ENCODE measurements around the gene SLC36A3.

The SLC36A3 gene

DNA sequence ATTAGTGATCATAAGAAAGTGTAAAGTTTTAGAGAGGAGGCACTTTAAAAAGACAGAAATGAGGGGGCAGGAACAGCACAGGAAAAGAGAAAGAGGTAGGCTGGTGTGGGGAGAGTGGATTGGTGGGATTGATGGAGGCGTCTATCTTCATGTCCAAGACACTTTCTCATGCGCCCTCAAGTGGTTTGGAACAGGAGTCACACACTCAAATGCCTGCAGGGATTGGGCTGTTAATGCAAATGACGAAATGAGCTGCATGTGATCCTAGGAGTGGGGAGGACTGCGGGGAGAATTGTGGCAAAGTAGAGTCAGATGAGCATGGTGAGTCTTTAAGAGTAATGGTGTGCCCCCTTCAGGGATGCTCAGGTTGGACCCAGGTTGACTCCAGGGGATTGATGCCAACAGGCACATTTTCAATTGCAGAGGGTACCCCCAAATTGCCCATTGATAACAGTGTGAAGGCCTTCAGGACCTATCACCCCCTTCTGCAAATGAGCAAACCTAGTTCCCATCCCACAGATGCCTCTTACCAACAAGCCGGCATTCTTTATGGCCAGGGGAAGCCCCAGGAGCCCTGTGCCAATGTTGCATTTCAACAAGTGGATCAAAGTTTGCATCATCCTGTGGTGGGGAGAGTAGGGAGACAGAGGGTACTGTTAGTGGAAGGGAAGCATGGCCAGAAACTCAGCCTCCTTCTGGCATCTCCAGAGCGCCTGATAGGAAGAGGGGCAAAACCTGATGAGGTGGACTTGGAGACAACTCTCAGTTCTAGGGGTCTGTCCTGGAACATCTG is 5.3 kb downstream of the SLC36A3 start:
- DNase-seq (ENCODE audit: low read depth), result no peak

DNA sequence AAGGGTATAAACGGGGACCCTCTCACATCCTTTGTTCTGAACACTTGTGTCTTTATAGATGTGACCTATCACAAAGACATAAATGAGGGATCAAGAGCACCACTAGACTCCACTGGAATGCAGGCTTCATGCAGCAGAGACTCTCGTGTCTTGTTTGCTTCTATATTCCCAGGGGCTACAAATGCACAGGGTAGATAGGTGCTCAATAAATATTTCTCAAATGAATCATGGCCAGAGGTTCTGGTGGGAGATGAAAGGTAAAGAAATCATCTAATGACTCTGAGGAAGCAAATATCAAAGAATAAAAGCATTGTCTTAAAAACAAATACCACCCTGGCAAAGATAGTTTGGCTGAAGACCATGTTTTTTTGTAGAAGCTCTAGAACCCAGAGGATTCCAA is 6.6 kb downstream of the SLC36A3 start:
- no peak for DNase-seq (ENCODE audit: low read depth)

DNA sequence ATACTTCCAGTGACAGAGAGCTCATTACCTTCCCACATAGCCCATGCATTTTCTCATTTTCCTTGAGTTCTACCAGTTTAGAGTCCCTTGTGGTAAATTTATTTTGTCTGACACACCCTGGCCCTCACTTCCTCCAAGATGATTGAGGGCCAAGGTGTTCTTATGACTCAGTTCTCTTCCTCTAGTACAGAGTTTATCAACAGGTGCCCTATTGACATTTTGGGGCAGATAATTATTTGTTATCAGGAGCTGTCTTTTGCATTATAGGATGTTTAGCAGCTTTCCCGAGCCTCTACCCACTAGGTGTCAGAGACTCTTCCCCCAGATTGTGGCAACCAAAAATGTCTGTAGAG is 7.1 kb downstream of the SLC36A3 start:
- no peak for DNase-seq (ENCODE audit: low read depth)

DNA sequence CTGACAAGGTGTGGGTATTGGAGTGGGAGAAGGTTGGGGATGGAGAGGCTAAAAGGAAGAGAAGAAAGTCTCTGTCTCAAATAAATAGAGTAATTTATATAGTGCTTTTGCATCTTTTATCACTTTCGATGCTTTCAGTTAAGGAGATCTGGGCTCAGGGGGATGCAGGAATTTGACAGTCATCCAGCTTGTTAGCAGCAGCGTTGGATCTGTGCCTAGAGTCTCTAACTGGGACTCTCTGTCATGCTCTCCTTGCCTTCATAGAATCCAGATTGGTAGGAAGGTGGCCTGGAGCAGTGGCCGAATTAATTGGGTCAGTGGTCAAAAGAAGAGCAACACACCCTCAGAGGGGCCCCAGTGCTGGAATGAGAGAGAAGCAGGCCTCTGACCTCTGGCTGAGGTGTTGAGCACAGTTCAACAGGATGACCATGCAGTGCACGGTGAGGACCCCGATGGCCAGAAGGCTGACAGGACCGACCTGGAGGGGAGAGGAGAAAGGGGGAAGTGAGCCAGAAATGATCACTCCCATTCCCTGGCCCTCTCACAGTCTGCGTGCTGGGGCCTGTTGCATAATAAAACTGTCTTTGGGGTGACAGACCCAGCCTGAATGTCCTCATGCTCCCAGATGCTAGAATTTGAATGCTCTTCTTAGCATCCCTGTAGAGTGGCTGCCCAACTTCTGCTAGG is 7.6 kb downstream of the SLC36A3 start:
- DNase-seq (ENCODE audit: low read depth), result no peak

DNA sequence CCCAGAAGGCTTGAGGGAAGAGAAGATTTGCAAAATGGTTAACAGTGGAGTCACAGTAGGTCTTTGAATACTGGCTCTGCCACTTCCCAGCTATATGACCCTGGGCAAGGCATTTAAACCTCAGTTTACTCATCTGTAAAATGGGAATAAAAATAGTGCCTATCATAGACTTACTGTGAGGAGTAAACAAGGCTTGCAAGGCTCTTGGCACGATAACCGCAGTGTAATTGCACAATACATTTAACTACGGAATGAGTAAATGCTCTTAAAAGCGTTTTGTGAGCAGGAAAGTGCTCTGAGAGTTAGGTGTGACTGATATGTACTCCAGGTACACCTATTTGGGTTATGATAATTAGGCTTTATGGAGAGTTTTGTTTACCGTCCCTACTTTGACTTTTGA is 8.4 kb downstream of the SLC36A3 start:
- DNase-seq (ENCODE audit: low read depth), result no peak

DNA sequence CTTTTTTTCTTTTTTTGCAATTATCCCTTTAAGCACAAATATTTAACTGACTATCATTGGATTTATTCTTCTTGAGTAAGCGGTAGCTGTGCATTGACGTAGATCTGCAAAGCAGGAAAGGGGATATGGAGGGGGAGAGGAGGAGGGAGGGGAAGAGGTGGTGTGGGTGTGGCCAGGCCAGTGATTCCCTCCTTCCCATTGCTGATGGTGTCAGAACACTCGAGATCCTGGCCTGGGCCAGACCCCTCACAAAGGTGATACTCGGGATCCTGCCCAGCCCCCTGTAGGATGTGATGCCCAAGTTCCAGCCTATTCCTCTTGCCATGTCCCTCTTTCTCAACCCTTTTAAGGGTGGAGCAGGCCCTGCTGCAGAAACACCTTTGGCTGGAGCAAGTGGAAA is 9.9 kb downstream of the SLC36A3 start:
- DNase-seq (ENCODE audit: low read depth), result no peak

DNA sequence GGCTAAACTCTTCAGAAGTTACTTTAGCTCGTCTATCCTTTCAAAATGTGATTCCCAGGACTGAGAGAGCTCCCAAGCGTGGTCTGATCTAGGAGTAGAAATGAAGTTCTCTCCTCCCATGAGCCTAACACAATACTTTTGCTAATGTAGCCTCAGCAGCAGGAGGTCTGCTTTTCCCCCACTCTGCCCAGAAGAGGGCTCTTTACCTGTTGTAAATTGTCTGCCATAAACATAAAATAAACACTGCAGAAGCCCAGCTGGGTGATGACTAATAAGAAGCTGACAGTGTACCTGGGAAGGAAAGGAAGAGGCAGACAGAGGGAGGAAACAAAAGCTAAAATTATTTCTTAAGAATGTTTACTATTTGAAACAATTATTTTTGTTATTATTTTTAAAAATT is 15.4 kb downstream of the SLC36A3 start:
- no peak for DNase-seq (ENCODE audit: low read depth)

DNA sequence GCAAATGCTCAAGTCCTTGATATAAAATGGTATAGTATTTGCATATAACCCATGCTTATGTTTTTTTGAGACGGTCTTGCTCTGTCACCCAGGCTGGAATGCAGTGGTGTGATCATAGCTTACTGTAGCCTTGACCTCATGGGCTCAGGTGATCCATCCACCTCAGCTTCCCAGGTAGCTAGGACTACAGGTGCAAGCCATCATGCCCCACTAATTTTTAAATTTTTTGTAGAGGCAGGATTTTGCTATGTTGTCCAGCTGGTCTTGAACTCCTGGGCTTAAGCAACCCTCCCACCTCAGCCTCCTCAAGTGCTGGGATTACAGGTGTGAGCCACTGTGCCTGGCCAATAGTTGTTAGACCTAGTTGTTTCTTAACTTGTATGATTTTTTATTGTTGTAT is 17.3 kb downstream of the SLC36A3 start:
- DNase-seq (ENCODE audit: low read depth), result no peak

DNA sequence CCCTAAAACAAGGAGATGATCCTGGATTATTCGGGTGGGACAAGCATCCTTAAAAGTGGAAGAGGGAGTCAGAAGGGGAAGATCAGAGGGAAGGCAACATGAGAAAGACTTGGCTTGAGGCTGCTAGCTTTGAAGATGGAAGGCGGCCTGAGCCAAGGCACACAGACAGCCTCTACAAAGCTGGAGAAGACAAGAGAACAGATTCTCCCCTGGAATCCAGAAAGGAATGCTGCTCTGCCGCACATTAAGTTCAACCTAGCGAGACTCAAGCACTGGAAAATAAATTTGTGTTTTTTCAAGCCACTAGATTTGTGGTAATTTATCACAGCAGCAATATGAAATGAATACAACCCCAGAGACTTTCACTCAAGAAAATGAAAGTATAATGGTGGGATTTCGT is 17.9 kb downstream of the SLC36A3 start:
- DNase-seq (ENCODE audit: low read depth), result no peak

DNA sequence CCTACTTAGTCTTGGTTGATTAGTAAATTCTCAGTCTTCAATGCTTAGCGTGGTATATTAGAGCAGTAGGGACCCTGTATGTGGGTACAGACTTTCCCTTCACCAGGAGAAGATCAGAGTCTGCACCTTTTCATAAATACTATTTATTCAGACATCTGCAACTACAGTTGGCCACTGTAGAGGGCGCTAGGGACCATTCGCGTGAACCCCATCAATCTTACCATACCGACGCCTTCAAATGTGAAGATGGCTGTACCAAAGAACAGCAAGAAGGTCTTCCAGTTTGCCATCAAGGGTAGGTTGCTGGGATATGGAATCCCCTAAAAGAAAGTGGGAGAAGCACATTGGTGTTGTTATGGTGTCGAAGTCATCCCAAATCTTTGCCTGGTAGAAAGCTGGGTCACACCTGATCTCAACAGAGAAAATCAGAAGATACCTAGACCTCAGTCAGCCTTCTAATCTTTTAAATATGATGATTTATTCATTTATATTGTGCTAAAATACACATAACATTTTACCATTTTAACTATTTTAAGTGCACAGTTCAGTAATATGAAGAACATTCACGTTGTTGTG is 19.1 kb downstream of the SLC36A3 start:
- DNase-seq (ENCODE audit: low read depth), result no peak

DNA sequence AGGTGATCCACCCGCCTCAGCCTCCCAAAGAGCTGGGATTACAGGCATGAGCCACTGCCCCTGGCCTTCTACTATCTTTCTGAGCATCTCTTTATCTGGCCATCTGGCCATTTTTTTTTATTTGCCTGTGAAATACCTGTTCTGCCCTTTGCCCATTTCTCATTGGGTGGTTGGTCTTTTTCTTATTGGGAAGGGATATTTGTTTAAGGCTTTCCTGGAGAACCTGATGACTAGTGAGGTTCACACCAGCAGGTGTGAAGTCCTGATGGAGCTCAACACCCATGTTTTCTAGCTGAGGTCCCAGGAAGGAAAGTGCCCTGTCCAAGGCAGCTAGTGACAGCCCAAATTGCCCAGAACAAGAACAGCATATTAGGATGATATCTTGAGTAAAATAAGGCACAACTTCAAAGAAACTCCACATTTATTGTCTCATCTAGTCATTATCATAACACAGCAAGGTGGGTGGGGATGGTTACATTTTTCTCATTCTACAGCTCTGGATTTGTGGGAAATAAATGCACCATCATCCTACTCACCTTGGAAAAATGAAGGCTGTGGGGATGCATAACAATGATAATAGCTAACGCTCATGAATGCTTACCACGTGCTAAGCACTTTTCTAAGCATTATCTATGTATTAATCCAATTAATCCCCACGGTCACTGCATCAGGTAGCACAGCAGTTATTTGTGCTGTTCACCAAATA is 20.3 kb downstream of the SLC36A3 start:
- DNase-seq (ENCODE audit: low read depth), result no peak

DNA sequence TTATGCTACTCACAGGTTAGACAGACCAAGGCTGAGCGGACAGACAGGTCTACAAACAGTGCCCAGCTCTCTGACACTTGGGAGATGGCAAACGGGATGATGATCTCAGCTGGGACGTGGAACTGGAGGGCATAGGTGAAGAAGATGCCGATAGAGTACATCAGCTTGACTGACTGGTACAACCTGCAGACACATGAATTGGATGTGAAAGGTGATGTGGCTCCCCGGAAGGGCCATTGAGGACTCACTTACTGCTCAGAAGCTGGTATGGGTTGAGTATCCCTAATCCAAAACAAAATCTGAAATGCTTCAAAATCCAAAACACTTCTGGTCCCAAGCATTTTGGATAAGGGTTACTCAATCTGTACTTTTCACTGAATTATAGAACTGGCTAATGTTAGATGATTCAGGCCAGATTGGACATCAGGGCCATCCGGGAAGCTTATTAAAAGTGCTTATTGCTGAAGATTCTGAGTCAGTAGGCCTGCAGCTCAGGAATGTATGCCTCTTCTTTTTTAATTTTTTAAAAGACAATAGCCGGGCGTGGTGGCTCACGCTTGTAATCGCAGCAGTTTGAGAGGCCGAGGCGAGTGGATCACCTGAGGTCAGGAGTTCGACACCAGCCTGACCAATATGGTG is 22.4 kb downstream of the SLC36A3 start:
- no peak for DNase-seq (ENCODE audit: low read depth)

DNA sequence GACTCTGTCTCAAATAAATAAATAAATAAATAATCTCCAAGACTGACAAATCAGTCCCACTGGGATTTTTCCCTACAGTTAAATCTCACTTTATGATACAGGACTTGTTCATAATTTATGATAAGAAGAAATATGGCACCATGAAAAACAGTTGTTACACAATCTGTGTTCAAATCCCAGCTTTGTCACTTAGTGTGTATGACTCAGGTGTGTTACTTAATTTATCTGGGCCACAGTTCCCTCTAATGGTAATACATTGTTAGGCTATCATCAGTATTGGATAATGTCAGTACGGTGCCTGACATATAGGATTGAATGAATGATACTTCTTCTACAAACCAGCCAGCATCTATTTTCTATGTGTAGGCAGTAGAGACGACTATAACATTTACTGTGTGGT is 23.1 kb downstream of the SLC36A3 start:
- no peak for DNase-seq (ENCODE audit: low read depth)

DNA sequence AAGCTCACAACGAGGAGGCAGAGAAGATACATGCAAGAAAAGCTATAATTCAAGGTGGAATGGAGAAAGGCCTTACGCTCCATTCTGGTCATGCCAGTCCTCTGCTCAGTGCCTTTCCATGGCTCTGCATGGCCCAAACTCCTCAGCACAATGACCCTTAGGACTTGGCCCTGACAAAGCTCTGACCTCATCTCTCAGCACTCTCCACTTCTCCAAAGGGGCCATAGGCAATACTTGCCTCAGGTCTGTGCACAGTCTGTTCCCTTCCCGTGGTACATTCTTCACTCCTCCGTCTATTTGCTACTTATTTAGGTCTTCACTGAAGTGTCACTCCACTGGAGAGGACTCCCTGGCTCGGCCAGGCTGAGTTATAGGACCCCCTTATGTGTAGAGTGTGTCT is 24.7 kb downstream of the SLC36A3 start:
- no peak for DNase-seq (ENCODE audit: low read depth)

DNA sequence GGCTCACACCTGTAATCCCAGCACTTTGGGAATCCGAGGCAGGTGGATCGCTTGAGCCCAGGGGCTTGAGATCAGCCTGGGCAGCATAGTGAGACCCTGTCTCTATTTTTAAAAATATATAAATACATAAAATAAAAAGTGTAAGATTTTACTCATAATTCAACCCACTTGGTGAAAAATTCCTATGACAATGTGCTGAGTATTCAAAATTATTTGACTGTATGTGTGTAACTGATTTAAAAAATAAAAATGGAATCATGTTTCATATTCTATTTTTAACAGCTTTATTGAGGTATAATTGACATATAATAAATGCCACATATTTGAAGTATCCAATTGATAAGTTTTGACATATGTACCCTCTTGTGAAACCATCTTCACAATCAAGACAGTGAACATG is 27.8 kb downstream of the SLC36A3 start:
- no peak for DNase-seq (ENCODE audit: low read depth)

DNA sequence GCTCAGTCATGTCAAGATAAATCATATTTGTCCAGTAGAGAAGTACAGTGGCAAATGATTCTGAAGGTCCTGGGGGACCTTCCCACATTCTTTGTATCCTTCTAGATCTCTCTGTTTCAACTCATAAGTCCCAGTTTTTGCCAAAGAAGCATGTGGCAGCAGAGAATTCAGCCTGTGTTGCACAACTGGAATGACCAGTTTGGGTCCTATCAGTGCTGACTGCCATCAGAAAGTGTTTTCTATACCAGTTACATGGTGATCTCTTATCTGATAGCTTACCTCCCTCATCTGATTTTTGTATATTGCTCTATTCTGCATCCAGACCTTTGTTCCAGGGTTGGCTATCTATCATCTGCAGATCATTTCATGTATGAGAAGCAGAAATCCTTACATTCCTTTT is 28.9 kb downstream of the SLC36A3 start:
- no peak for DNase-seq (ENCODE audit: low read depth)

DNA sequence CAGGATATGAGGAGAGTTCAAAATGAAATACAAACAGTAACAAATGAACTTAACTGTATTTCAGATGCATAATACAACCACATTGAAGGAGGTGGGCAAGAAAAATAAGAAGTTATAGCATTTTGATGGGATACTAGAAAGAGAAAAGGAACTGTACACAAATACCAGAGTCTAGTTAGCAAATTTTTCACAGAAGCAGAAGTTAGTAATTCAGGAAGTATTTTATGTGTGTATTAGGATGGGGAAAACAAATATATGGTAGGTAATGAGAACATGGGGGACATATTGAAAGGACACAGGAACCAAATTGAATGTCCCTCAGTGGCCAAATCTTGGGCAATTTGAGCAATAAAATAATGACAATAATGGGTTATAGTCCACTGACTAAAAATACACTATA is 32.2 kb downstream of the SLC36A3 start:
- DNase-seq (ENCODE audit: low read depth), result no peak

DNA sequence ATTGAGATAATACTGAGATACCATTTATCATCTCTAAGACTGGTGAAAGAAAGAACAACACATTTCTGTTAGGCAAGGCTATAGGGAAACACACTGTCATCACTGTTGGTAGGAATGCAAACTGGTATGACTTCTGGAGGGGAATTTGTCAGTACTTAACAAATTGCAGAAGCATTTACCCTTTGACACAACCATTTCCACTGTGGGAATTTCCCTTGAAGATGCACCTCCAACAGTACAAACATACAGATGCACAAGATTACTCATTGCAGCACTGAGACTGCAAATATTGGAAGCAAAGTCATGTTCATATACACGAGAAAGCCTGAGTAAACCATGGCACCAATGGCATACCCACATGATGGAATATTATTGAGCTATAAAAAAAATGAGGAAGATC is 33.0 kb downstream of the SLC36A3 start:
- DNase-seq (ENCODE audit: low read depth), result peak; percentile 6

DNA sequence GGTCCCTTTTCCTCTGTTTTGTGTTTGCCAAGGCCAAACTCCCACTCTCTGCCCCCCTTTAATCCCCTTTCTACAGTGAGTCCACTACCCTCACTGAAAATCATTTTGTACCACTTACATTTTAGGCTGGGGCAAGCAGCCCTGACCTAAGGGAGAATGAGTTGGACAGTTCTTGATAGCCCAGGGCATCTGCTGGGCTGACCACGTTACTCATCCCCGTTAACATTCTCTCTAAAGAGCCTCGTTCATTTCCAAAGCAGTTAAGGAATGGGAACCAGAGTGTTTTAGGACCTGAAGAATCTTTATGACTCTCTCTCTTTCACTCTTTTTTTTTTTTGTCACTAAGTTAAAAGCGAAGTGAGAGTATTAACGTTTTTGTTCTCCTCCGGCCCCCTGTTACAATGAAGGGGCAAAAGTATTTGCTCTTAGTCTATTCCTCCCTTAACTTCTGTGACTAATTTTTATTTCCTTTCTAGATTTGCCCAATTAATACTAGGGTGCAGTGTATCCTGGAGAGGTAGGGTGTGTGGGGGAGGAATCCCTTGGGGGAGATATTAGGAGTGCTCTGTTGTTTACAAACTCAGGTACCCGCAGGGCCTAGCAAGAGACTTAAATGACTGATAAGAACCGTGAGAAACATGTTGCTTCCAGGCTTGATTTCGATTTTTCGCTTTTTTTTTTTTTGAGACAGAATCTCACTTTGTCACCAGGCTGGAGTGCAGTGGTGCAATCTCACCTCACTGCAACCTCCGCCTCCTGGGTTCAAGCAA is 35.9 kb downstream of the SLC36A3 start:
- DNase-seq (ENCODE audit: low read depth), result no peak

DNA sequence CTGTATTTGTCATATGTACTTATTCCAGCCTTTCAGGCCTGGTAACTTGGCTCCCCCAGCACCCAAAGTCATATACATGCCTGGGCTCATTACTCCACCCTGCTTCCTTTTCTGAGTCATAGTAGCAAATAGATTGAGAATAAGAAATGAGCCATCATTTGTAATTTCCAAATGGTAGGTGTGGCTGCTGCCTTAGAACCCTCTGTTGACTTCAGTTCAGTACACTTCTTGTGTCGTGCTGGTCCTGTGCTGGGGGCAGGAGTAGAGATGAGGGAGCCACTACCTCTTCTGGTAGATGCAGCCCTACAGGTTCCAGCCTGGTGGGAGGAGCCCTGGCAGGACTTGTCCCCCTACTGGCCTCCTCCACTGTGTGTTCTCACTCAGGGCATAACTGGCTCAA is 39.5 kb downstream of the SLC36A3 start:
- DNase-seq (ENCODE audit: low read depth), result no peak

DNA sequence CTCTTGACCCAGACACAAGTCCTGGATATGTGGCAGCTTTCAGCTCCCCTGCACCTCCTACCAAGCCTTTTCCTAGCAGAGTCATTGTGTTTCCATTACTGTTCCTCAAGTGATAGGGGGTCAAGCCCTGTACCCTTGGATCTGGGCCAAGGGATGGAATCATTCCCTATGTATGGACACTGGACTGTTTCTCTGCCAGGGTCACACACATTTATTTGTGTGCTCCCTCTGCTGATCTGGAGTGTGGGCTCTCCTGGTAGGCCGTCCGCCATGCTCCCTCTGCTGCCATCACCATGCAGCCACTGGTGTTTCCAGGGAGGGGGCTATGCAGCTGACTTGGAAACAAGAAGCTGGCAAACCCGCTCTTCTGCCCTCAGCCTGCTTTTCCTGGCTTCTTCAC is 41.0 kb downstream of the SLC36A3 start:
- no peak for DNase-seq (ENCODE audit: low read depth)

DNA sequence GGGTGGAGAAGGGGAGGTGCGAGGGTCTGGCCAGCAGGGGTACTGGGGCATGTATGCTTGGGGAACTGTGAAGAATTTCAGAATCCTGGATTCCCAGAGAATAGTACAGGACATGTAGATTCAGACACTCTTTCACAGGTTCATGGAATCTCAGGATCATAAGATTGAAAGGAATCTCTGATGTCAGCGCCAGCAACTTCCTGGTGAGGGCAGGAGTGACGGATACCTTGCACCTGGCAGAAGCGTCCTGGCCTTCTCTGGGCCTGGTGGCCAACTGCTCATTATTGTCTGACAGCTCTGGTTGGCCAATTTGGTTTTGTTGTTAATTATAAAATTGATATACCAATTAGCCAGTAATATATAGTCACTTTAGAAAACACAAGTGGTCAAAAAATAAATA is 43.6 kb downstream of the SLC36A3 start:
- DNase-seq (ENCODE audit: low read depth), result no peak
